ENCODE measurements around the gene KIAA1755.

- TF ChIP-seq, protein P1, sequence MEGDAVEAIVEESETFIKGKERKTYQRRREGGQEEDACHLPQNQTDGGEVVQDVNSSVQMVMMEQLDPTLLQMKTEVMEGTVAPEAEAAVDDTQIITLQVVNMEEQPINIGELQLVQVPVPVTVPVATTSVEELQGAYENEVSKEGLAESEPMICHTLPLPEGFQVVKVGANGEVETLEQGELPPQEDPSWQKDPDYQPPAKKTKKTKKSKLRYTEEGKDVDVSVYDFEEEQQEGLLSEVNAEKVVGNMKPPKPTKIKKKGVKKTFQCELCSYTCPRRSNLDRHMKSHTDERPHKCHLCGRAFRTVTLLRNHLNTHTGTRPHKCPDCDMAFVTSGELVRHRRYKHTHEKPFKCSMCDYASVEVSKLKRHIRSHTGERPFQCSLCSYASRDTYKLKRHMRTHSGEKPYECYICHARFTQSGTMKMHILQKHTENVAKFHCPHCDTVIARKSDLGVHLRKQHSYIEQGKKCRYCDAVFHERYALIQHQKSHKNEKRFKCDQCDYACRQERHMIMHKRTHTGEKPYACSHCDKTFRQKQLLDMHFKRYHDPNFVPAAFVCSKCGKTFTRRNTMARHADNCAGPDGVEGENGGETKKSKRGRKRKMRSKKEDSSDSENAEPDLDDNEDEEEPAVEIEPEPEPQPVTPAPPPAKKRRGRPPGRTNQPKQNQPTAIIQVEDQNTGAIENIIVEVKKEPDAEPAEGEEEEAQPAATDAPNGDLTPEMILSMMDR (IDR thresholded peaks at IDR 0.05; ENCODE audit: insufficient read depth, low read length, poor library complexity, severe bottlenecking): no peak
- no peak for TF ChIP-seq EZH2phosphoT487 (conservative IDR thresholded peaks at IDR 0.05; ENCODE audit: low read length)
Observed at GRCh38 chr20:38208088-38208487, 52.4 kb downstream of the KIAA1755 start.

All from SU-DHL-6 (cell line).